WTC11 (cell line): ENCODE measurements around the gene ZC3H12D. TPM values are rescaled to one million over a fixed set of nuclear protein-coding genes. Genes with fewer than 3 reads are reported as not detected.

Experiments
- ATAC-seq: fragments of 200-7000 bp; cut with Tn5 transposase; 2 replicates; pipeline ENCODE4 v1.10.0; 2021; ENCODE audit warnings: mild to moderate bottlenecking, moderate library complexity
- CTCF ChIA-PET: fragments of 300-600 bp; sonication (Branson Sonifier 250); formaldehyde crosslinking; loops from one replicate; lab custom pipeline; 2021; ENCODE audit warnings: antibody characterized with exemption; lab: Charles Lee
- POLR2A ChIA-PET: fragments of 350-600 bp; sonication (Branson Sonifier 250); formaldehyde crosslinking; loops from one replicate; lab custom pipeline; 2021; ENCODE audit warnings: antibody characterized with exemption; lab: Charles Lee
- DNase-seq: peaks from one replicate; pipeline ENCODE4 v3.0.0; 2021; ENCODE audit warnings: low spot score
- H3K27ac Mint-ChIP-seq: 2 replicates; pipeline ENCODE4 v1.8.0; 2021; ENCODE audit warnings: mixed read lengths
- H3K27me3 Mint-ChIP-seq: 2 replicates; pipeline ENCODE4 v1.8.0; 2021; ENCODE audit warnings: low read depth, mild to moderate bottlenecking, moderate library complexity, mixed read lengths
- H3K36me3 Mint-ChIP-seq: 2 replicates; pipeline ENCODE4 v1.8.0; 2021; ENCODE audit warnings: mixed read lengths
- H3K4me1 Mint-ChIP-seq: 2 replicates; pipeline ENCODE4 v1.8.0; 2022; ENCODE audit warnings: mixed read lengths
- H3K4me3 Mint-ChIP-seq: 2 replicates; pipeline ENCODE4 v1.8.0; 2021; ENCODE audit warnings: mild to moderate bottlenecking, moderate library complexity, mixed read lengths
- H3K9me3 Mint-ChIP-seq: 2 replicates; pipeline ENCODE4 v1.8.0; 2021; ENCODE audit warnings: mixed read lengths
- ATF3 ChIP-seq: sonication (generic); formaldehyde crosslinking; conservative IDR thresholded peaks from 2 replicates; pipeline ENCODE4 v1.8.1; 2022; ENCODE audit warnings: mild to moderate bottlenecking, missing genetic modification reagents
- CDX4 ChIP-seq: fragments of 250-450 bp; sonication (Bioruptor Pico); IDR thresholded peaks from 2 replicates; pipeline ENCODE4 v1.9.0; 2021; ENCODE audit warnings: moderate library complexity, mild to moderate bottlenecking, inconsistent platforms, borderline replicate concordance
- CTCF ChIP-seq: fragments of 200-600 bp; IDR thresholded peaks from 2 replicates; pipeline ENCODE4 v1.8.0; 2022; ENCODE audit warnings: antibody characterized with exemption
- ERG ChIP-seq: fragments of 250-450 bp; sonication (Bioruptor Pico); IDR thresholded peaks from 2 replicates; pipeline ENCODE4 v1.8.0; 2021; ENCODE audit warnings: mild to moderate bottlenecking
- FOXK1 ChIP-seq: sonication (generic); formaldehyde crosslinking; IDR thresholded peaks from 2 replicates; pipeline ENCODE4 v1.8.0; 2022; ENCODE audit warnings: mild to moderate bottlenecking, moderate library complexity, missing genetic modification reagents
- FOXP1 ChIP-seq: sonication (generic); formaldehyde crosslinking; IDR thresholded peaks from 2 replicates; pipeline ENCODE4 v1.8.0; 2022; ENCODE audit warnings: missing genetic modification reagents, mild to moderate bottlenecking, moderate library complexity, borderline replicate concordance
- HMGXB4 ChIP-seq: sonication (generic); formaldehyde crosslinking; IDR thresholded peaks from 2 replicates; pipeline ENCODE4 v1.8.1; 2023; ENCODE audit warnings: mild to moderate bottlenecking, moderate library complexity, missing genetic modification reagents
- IRF1 ChIP-seq: sonication (generic); formaldehyde crosslinking; IDR thresholded peaks from 2 replicates; pipeline ENCODE4 v1.8.0; 2023; ENCODE audit warnings: missing genetic modification reagents
- IRF2 ChIP-seq: sonication (generic); formaldehyde crosslinking; IDR thresholded peaks from 2 replicates; pipeline ENCODE4 v1.8.0; 2022; ENCODE audit warnings: low read depth, missing genetic modification reagents, borderline replicate concordance
- KAT7 ChIP-seq: sonication (generic); formaldehyde crosslinking; IDR thresholded peaks from 2 replicates; pipeline ENCODE4 v1.8.1; 2023; ENCODE audit warnings: missing genetic modification reagents, mild to moderate bottlenecking, borderline replicate concordance
- MAX ChIP-seq: sonication (generic); formaldehyde crosslinking; IDR thresholded peaks from 2 replicates; pipeline ENCODE4 v1.8.0; 2022; ENCODE audit warnings: mild to moderate bottlenecking, missing genetic modification reagents
- NFYB ChIP-seq: sonication (generic); formaldehyde crosslinking; conservative IDR thresholded peaks from 2 replicates; pipeline ENCODE4 v1.8.0; 2022; ENCODE audit warnings: low read depth, missing genetic modification reagents
- NR3C1 ChIP-seq: sonication (generic); formaldehyde crosslinking; conservative IDR thresholded peaks from 2 replicates; pipeline ENCODE4 v1.8.1; 2023; ENCODE audit warnings: low read depth, mild to moderate bottlenecking, missing genetic modification reagents
- PRRX2 ChIP-seq: fragments of 250-450 bp; sonication (Bioruptor Pico); IDR thresholded peaks from 2 replicates; pipeline ENCODE4 v1.8.0; 2021; ENCODE audit warnings: mild to moderate bottlenecking
- STAT6 ChIP-seq: sonication (generic); formaldehyde crosslinking; conservative IDR thresholded peaks from 2 replicates; pipeline ENCODE4 v1.8.1; 2023; ENCODE audit warnings: mild to moderate bottlenecking, low read depth, missing genetic modification reagents, moderate library complexity
- TEAD1 ChIP-seq: sonication (generic); formaldehyde crosslinking; IDR thresholded peaks from 2 replicates; pipeline ENCODE4 v1.8.0; 2022; ENCODE audit warnings: mild to moderate bottlenecking, missing genetic modification reagents
- ZBTB21 ChIP-seq: sonication (generic); formaldehyde crosslinking; IDR thresholded peaks from 2 replicates; pipeline ENCODE4 v1.8.1; 2023; ENCODE audit warnings: mild to moderate bottlenecking, missing genetic modification reagents, borderline replicate concordance
- ZNF121 ChIP-seq: sonication (generic); formaldehyde crosslinking; IDR thresholded peaks from 2 replicates; pipeline ENCODE4 v1.8.0; 2023; ENCODE audit warnings: missing genetic modification reagents
- ZNF232 ChIP-seq: sonication (generic); formaldehyde crosslinking; IDR thresholded peaks from 2 replicates; pipeline ENCODE4 v1.8.0; 2022; ENCODE audit warnings: mild to moderate bottlenecking, missing genetic modification reagents
- ZNF317 ChIP-seq: sonication (generic); formaldehyde crosslinking; IDR thresholded peaks from 2 replicates; pipeline ENCODE4 v1.8.1; 2023; ENCODE audit warnings: low read depth, mild to moderate bottlenecking, moderate library complexity, missing genetic modification reagents, borderline replicate concordance
- ZNF396 ChIP-seq: fragments of 250-450 bp; sonication (Bioruptor Pico); IDR thresholded peaks from 2 replicates; pipeline ENCODE4 v1.8.0; 2021; ENCODE audit warnings: mild to moderate bottlenecking, moderate library complexity, borderline replicate concordance
- ZNF512 ChIP-seq: sonication (generic); formaldehyde crosslinking; IDR thresholded peaks from 2 replicates; pipeline ENCODE4 v1.8.1; 2022; ENCODE audit warnings: missing genetic modification reagents, borderline replicate concordance
- ZSCAN18 ChIP-seq: fragments of 250-450 bp; sonication (Bioruptor Pico); IDR thresholded peaks from 2 replicates; pipeline ENCODE4 v2.1.2; 2022; ENCODE audit warnings: mild to moderate bottlenecking, moderate library complexity
- total RNA-seq: library from RNA; stranded (reverse); gene quantifications from 3 replicates; pipeline ENCODE4 v1.2.3, GENCODE V29; 2021

ZC3H12D gene
- total RNA-seq, 1 experiment from 2014 or later: 0.13 TPM

GRCh38 chr6:149515494-149515893, 30.7 kb upstream of the ZC3H12D start:
- DNase-seq (no peak), ATAC-seq (no peak)
- no peak overlapping the region for H3K27ac Mint-ChIP-seq
- H3K4me3 Mint-ChIP-seq: no peak overlapping the region
- ChIA-PET POLR2A (no interaction called here), CTCF (interaction anchor here (1.2 kb wide), 1 partner anchor 84 kb away, joined by 4 read pairs; no protein-coding TSS in a partner anchor)
- H3K9me3 Mint-ChIP-seq: no peaks in the 10 kb centered on the region
- no peaks in the 10 kb centered on the region for H3K27me3 Mint-ChIP-seq
- TF ChIP-seq PRRX2 (CRISPR knock-in tag) (no peak), ZNF512 (CRISPR knock-in tag) (no peak), KAT7 (CRISPR knock-in tag) (no peak), ERG (CRISPR knock-in tag) (no peak), NFYB (CRISPR knock-in tag) (no peak), ZNF317 (CRISPR knock-in tag) (no peak), FOXP1 (CRISPR knock-in tag) (no peak), HMGXB4 (no peak), ZBTB21 (CRISPR knock-in tag) (no peak), STAT6 (no peak), TEAD1 (CRISPR knock-in tag) (no peak), ZNF232 (CRISPR knock-in tag) (no peak), ATF3 (CRISPR knock-in tag) (no peak)
- no peaks in the 10 kb centered on the region for H3K4me1 Mint-ChIP-seq
- H3K36me3 Mint-ChIP-seq: peaks cover 14% of the 10 kb centered on the region

- ATAC-seq (no peak), DNase-seq (no peak)
- Mint-ChIP-seq H3K27ac (no peak overlapping the region), H3K36me3 (peaks cover 12% of the 10 kb centered on the region; the same call in 1 of the 2 replicates), H3K4me1 (peaks cover 5% of the 10 kb centered on the region), H3K9me3 (no peaks in the 10 kb centered on the region), H3K4me3 (no peak overlapping the region), H3K27me3 (no peaks in the 10 kb centered on the region)
- ChIA-PET POLR2A (no interaction called here), CTCF (interaction anchor here (0.6 to 1.3 kb wide), 2 partner anchors 32 to 82 kb away, joined by 3 read pairs; partner anchors contain the start of gene PPIL4)
- TF ChIP-seq IRF1 (CRISPR knock-in tag) (no peak), FOXK1 (no peak), CDX4 (CRISPR knock-in tag) (no peak), CTCF (no peak), ZSCAN18 (CRISPR knock-in tag) (no peak), KAT7 (CRISPR knock-in tag) (no peak), MAX (CRISPR knock-in tag) (no peak), ZNF121 (no peak), IRF2 (CRISPR knock-in tag) (no peak), NR3C1 (CRISPR knock-in tag) (no peak), ZNF396 (CRISPR knock-in tag) (no peak)
Observed at GRCh38 chr6:149513915-149514314, 29.1 kb upstream of the ZC3H12D start.
